Measurements from ENCODE around the gene PLCXD1.
"Not testable (repeated sequence)": the region's sequence is repeated elsewhere in the genome, so short reads cannot be mapped to it uniquely, and the experiment has no call there.

Gene PLCXD1

DNA sequence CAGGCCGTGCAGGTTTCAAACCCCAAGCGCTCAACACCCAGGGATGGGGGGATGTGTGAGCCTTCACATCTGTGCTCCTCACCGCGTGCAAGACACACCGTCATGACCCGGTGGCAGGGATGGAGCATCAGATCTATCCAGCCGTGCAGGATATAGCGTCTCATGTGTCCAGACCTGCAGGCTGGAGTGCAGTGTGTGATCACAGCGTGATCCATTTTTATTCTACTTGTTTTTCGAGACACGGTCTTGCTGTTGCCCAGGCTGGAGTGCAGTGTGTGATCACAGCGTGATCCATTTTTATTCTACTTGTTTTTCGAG lies 70.1 kb downstream of the PLCXD1 start:
- not testable (repeated sequence) for DNase-seq (ENCODE audit: low spot score)

GRCh38 chrX:351736-352135 lies 70.6 kb downstream of the PLCXD1 start:
- DNase-seq (ENCODE audit: low spot score), result no peak

DNA sequence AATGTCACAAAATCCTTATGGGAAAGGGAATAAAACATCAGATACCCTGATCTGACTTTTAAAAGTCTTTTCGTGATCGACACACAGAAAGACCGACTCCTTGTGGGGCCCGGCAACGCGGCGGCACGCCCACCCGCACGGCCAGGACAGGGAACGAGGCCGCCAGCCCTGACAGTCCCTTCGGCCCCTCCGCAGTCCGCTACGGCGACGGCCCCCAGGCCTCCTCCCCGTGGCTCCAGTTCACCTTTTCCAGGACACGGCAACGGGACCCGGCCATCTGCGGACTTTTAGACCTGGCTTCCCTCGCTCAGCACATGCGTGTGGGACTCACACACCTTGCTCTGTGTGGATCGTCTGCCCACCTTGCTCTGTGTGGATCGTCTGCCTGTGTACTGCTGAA lies 71.0 kb downstream of the PLCXD1 start:
- DNase-seq (ENCODE audit: low spot score), result no peak

GRCh38 chrX:352582-353314 lies 71.6 kb downstream of the PLCXD1 start:
- DNase-seq (ENCODE audit: low spot score), result no peak

All from pons (tissue), 1 donor.